ENCODE measurements around the gene GNB1L. TPM values are rescaled to one million over a fixed set of nuclear protein-coding genes. Genes with fewer than 3 reads are reported as not detected.

The GNB1L gene
- total RNA-seq, 1 donor from 2014 or later, result 6.1 TPM

DNA sequence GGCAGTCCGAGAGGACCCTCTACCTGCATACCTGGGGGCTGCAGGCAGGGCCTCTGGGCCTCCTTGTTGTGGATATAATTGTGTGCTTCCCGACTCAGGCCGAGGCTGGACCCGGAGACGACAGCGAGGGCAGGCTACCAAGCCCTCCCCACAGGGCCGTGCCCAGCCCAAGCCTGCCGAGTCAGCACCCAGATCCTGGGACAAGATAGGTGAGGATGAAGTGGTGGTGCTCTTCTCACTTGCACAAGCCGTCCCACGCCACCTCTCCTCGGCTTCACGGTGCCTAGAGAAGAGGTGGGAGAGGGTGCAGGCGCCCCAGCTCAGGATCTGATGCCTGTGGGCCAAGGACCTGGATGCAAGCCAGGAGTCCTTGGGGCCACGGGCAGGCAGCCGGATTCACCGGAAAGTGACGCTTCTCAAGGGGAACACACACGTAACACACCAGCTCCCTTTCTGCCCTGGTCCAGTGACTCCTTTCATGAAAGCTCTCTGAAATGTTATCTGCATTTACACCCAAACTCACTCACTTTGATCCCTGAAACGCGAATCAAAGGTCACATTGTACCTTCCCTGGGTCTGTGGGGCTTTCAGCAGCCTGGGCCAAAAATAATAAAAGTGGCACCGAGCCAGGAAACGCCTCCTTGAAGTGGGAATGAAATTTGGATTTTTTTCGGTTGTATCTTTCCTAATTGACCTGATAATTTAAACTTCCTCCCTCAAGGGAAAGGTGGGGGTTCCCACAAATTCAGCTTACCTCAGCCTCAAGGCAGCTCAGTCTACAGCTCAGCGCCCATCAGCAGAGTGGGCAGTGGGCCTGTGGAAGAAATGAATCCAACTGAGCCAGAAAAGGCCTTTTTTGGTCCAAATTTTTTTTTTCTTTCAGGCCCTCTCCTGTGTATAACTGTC lies 1.1 kb upstream of the GNB1L start:
- no peaks in the 10 kb centered on the region for H3K27me3 Mint-ChIP-seq (ENCODE audit: unreplicated experiment)
- peak; percentile 84 for DNase-seq (ENCODE audit: extremely low spot score, unreplicated experiment)
- H3K36me3 Mint-ChIP-seq (ENCODE audit: unreplicated experiment), result peaks cover 4% of the 10 kb centered on the region
- H3K9me3 Mint-ChIP-seq (ENCODE audit: unreplicated experiment), result no peaks in the 10 kb centered on the region
- H3K4me1 Mint-ChIP-seq (ENCODE audit: unreplicated experiment), result peaks cover 32% of the 10 kb centered on the region
- TF ChIP-seq CTCF (IDR thresholded peaks at IDR 0.05), result no peak
- peak overlapping the region; percentile 85 for H3K27ac Mint-ChIP-seq (ENCODE audit: unreplicated experiment)
- H3K4me3 Mint-ChIP-seq (ENCODE audit: unreplicated experiment), result peak overlapping the region; percentile 89

- H3K9me3 Mint-ChIP-seq (ENCODE audit: unreplicated experiment), result no peaks in the 10 kb centered on the region
- TF ChIP-seq CTCF (IDR thresholded peaks at IDR 0.05), result no peak
- H3K36me3 Mint-ChIP-seq (ENCODE audit: unreplicated experiment), result peaks cover 7% of the 10 kb centered on the region
- peaks cover 32% of the 10 kb centered on the region for H3K4me1 Mint-ChIP-seq (ENCODE audit: unreplicated experiment)
- peak overlapping the region; percentile 89 for H3K4me3 Mint-ChIP-seq (ENCODE audit: unreplicated experiment)
- no peaks in the 10 kb centered on the region for H3K27me3 Mint-ChIP-seq (ENCODE audit: unreplicated experiment)
- peak overlapping the region; percentile 86 for H3K27ac Mint-ChIP-seq (ENCODE audit: unreplicated experiment)
- DNase-seq (ENCODE audit: extremely low spot score, unreplicated experiment), result peak; percentile 82
Observed at GRCh38 chr22:19853879-19854777, 546 bp downstream of the GNB1L start.

- peaks cover 32% of the 10 kb centered on the region for H3K4me1 Mint-ChIP-seq (ENCODE audit: unreplicated experiment)
- no peaks in the 10 kb centered on the region for H3K27me3 Mint-ChIP-seq (ENCODE audit: unreplicated experiment)
- H3K9me3 Mint-ChIP-seq (ENCODE audit: unreplicated experiment), result no peaks in the 10 kb centered on the region
- peak; percentile 64 for DNase-seq (ENCODE audit: extremely low spot score, unreplicated experiment)
- H3K27ac Mint-ChIP-seq (ENCODE audit: unreplicated experiment), result peak overlapping the region; percentile 86
- TF ChIP-seq CTCF (IDR thresholded peaks at IDR 0.05), result no peak
- H3K36me3 Mint-ChIP-seq (ENCODE audit: unreplicated experiment), result peaks cover 7% of the 10 kb centered on the region
- peak overlapping the region; percentile 89 for H3K4me3 Mint-ChIP-seq (ENCODE audit: unreplicated experiment)
Observed at GRCh38 chr22:19853058-19853878, 1.4 kb downstream of the GNB1L start.

- TF ChIP-seq CTCF (IDR thresholded peaks at IDR 0.05), result no peak
- Mint-ChIP-seq H3K4me3 (ENCODE audit: unreplicated experiment) (peak overlapping the region; percentile 89), H3K9me3 (ENCODE audit: unreplicated experiment) (no peaks in the 10 kb centered on the region), H3K4me1 (ENCODE audit: unreplicated experiment) (peaks cover 32% of the 10 kb centered on the region), H3K36me3 (ENCODE audit: unreplicated experiment) (peaks cover 10% of the 10 kb centered on the region), H3K27me3 (ENCODE audit: unreplicated experiment) (no peaks in the 10 kb centered on the region), H3K27ac (ENCODE audit: unreplicated experiment) (no peak overlapping the region)
- DNase-seq (ENCODE audit: extremely low spot score, unreplicated experiment), result peak; percentile 83
Observed at GRCh38 chr22:19852177-19852781, 2.4 kb downstream of the GNB1L start.
